ENCODE data around the gene TRIM21. TPM values are rescaled to one million over a fixed set of nuclear protein-coding genes. Genes with fewer than 3 reads are reported as not detected.
"Not testable (repeated sequence)": the region's sequence is repeated elsewhere in the genome, so short reads cannot be mapped to it uniquely, and the experiment has no call there.

The TRIM21 gene
- 10 to 100 TPM; 16.3 to 46.9 TPM for total RNA-seq

DNA sequence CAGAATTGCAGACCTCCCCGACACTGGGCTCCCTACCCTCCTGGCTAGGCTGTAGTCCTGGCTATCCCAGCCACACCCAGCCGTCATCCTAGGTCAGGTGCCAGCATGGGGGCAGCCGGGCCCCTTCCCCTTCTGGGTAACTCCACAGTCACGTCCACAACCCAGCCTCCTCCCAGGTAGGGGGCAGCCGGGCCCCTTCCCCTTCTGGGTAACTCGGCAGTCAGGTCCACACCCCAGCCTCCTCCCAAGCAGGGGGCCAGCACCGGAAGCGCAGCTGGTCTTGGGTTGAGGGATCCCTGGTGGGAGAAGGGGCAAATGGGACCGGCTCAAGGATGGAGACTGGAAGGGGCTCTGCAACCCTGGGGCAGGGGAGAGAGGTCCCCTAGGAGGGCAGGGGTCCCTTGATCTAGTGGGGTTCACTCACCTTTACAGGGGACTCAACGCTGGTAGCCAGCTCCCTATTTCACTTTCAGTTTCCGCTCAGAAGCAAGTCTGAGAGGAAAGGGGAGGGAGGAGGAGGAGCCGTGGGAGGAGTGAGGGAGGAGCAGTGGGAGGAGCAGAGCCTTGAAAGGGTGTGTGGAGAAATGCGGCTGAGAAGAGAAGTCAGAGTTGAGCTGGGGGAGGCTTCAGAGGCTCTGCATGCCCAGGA, at the start of gene TRIM21:
Gene TRIM21 (minus strand): TSS at position 494 of the 649 bp plus-strand sequence. CDS start 3,293 bp downstream, outside the sequence.
- H3K9me3 Mint-ChIP-seq = peaks cover 6 to 9% of the 10 kb centered on the region in 2 donors
- peaks cover 45 to 60% of the 10 kb centered on the region in 2 donors for H3K36me3 Mint-ChIP-seq
- peak; percentile 84 to 85 for DNase-seq (ENCODE audit: low spot score in 2 of 2)
- H3K27ac Mint-ChIP-seq = peak within 1 kb of the TSS; percentile 98 to 99
- ATAC-seq = peak; percentile 99

DNA sequence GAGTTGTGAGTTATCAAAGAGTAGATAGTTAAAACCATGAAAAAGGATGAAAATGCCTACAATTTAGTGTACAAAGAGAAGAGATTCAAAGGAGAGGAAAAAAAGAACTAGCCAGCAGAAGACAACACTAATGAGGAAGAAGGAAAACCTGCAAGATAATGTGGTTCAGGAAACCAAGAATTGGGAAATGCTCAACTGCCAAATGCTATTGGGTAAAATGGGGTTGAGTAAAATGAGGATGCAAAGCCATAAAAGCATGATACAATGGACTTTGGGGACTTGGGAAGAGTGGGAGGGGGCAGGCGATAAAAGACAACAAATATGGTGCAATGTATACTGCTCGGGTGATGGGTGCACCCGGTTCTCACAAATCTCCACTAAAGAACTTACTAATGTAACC, 48.0 kb upstream of the TRIM21 start:
- Mint-ChIP-seq H3K36me3 (no peaks in the 10 kb centered on the region), H3K27ac (no peak overlapping the region), H3K9me3 (peaks cover 3 to 8% of the 10 kb centered on the region in 2 donors)
- DNase-seq (ENCODE audit: low spot score in 2 of 2) = no peak
- ATAC-seq = no peak

DNA sequence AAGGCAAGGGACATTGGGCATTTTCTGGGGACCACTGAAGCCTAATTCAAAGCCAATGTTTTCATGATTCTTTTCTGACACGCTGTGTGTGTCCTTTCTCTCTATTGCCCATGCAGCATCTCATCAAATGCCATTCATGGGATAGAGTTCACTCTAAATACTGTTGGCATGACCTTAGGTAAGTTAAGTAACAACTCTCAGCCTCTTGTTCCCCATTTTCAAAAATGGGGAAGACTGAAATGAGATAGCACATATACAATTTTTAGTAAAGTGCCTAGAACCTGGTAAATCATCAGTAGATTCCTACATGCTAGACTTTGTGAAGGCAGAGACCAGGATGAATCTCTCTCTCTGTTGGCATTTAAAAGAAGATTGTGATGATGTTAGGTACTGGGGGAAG, 42.9 kb upstream of the TRIM21 start:
- DNase-seq (ENCODE audit: low spot score in 2 of 2) (no peak), ATAC-seq (no peak)
- peaks cover 3 to 8% of the 10 kb centered on the region in 2 donors for H3K9me3 Mint-ChIP-seq
- H3K36me3 Mint-ChIP-seq = no peaks in the 10 kb centered on the region
- no peak overlapping the region for H3K27ac Mint-ChIP-seq

DNA sequence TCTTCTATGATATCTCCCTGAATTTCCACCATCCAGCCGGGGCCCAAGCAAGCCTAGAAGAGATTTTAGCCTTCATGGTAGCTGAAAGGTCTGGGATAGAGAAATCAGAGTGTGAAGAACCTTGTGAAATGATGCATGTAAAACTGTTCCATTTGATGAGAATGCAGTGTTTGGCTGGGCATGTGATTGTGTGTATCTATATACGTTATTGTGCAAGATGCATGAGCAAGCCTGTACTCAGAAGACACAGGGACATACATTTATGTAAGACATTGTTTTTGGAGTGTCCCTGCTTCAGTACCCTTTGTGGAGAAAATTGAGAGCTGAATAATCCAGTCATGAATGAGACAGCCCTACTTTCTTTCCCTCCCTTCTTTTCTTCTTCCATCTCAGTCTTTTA, 40.4 kb upstream of the TRIM21 start:
- Mint-ChIP-seq H3K9me3 (peaks cover under 1 to 4% of the 10 kb centered on the region in 2 donors), H3K36me3 (no peaks in the 10 kb centered on the region), H3K27ac (no peak overlapping the region)
- no peak for DNase-seq (ENCODE audit: low spot score in 2 of 2)
- no peak for ATAC-seq

DNA sequence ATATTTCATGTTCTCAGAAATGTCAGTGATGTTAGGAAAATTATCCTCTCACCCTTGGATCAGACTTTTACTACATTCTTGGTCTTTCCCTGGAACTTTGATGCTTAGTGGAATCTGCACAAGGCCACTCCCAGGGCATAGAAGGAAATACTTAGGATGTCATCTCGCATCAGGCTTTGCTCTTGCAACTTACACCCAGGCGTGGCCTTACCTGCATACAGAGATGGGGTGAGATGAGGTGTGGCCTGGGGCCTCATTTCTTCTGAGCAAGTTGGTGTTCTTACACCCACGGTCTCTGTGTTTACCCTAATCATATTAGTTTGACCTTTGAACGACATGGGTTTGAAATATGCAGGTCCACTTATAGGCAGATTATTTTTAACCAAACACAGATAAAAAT, 36.5 kb upstream of the TRIM21 start:
- DNase-seq (ENCODE audit: low spot score in 2 of 2) (no peak), ATAC-seq (no peak)
- Mint-ChIP-seq H3K27ac (no peak overlapping the region), H3K9me3 (no peaks in the 10 kb centered on the region), H3K36me3 (no peaks in the 10 kb centered on the region)

DNA sequence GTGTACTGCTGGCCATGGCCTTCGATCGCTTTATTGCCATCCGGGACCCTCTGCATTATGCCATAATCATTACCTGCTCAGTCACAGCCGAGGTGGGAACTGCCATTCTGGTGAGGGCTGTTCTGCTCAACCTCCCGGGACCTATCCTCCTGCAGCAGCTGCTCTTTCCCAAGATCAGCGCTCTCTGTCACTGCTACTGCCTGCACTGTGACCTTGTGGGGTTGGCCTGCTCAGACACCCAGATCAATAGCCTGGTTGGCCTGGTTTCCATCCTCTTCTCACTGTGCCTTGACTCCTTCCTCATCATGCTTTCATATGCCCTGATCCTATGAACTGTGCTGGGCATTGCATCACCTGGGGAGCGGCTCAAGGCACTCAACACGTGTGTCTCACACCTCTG, 24.9 kb upstream of the TRIM21 start:
- Mint-ChIP-seq H3K36me3 (no peaks in the 10 kb centered on the region), H3K9me3 (peaks cover 0 to under 1% of the 10 kb centered on the region in 2 donors), H3K27ac (no peak overlapping the region)
- DNase-seq (ENCODE audit: low spot score in 2 of 2) (no peak), ATAC-seq (no peak)

DNA sequence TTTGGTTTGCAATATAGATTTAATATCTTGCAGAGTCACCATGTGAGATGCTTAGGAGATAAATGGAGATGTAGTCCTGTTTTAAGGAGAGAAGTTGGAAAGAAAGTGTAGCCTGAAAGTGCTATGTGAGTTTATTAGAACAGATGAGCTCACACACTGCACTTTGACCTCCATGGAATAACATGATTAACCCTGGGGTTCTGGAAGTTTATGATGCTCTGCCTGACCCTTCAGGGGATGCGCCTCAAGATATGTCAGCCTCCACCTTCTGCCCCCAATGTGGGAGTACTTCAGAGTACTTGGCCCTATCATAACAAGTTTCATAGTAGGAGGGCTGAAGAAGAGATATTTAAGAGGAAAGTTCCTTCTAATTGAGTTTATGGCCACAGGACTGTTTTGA, 23.3 kb upstream of the TRIM21 start:
- Mint-ChIP-seq H3K36me3 (no peaks in the 10 kb centered on the region), H3K9me3 (no peaks in the 10 kb centered on the region), H3K27ac (no peak overlapping the region)
- DNase-seq (ENCODE audit: low spot score in 2 of 2) (no peak), ATAC-seq (no peak)

- Mint-ChIP-seq H3K9me3 (no peaks in the 10 kb centered on the region), H3K27ac (no peak overlapping the region), H3K36me3 (no peaks in the 10 kb centered on the region)
- ATAC-seq (no peak), DNase-seq (ENCODE audit: low spot score in 2 of 2) (no peak)
Observed at GRCh38 chr11:4416306-4416705, 22.8 kb upstream of the TRIM21 start.

DNA sequence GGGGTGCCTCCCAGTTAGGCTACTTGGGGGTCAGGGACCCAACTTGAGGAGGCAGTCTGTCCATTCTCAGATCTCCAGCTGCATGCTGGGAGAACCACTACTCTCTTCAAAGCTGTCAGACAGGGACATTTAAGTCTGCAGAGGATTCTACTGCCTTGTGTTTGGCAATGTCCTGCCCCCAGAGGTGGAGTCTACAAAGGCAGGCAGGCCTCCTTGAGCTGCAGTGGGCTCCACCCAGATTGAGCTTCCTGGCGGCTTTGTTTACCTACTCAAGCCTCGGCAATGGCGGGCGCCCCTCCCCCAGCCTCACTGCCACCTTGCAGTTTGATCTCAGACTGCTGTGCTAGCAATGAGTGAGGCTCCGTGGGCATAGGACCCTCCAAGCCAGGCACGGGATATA, 12.7 kb upstream of the TRIM21 start:
- not testable (repeated sequence) for H3K36me3 Mint-ChIP-seq; H3K9me3 Mint-ChIP-seq; DNase-seq (ENCODE audit: low spot score in 2 of 2); ATAC-seq; H3K27ac Mint-ChIP-seq

DNA sequence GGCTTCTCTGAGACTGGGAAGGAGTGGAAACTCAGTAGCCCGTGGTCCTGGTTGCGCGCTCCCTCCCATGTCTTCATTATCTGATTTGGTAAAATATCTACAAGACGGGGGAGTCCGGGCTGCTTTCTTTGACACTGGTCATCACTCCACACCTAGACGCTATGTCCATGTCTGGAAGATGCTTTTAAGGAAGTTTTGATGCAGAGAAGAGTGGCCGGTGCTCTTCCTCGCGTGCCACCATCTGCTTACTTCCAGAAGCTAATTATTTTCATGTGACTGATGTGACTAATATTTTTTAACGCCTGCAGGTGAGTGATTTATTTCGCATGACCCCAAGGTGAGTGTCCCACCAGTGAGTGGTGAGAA, 339 bp upstream of the TRIM21 start:
- peak overlapping the region; percentile 98 to 99 for H3K27ac Mint-ChIP-seq
- ATAC-seq = no peak
- H3K36me3 Mint-ChIP-seq = peaks cover 47 to 57% of the 10 kb centered on the region in 2 donors
- peaks cover 7 to 10% of the 10 kb centered on the region in 2 donors for H3K9me3 Mint-ChIP-seq
- DNase-seq (ENCODE audit: low spot score in 2 of 2) = no peak

GRCh38 chr11:4388221-4388620, 5.3 kb downstream of the TRIM21 start:
- H3K27ac Mint-ChIP-seq = peak overlapping the region; percentile 66 to 81
- H3K36me3 Mint-ChIP-seq = peaks cover 42 to 77% of the 10 kb centered on the region in 2 donors
- no peaks in the 10 kb centered on the region for H3K9me3 Mint-ChIP-seq
- DNase-seq (ENCODE audit: low spot score in 2 of 2) (no peak), ATAC-seq (no peak)

DNA sequence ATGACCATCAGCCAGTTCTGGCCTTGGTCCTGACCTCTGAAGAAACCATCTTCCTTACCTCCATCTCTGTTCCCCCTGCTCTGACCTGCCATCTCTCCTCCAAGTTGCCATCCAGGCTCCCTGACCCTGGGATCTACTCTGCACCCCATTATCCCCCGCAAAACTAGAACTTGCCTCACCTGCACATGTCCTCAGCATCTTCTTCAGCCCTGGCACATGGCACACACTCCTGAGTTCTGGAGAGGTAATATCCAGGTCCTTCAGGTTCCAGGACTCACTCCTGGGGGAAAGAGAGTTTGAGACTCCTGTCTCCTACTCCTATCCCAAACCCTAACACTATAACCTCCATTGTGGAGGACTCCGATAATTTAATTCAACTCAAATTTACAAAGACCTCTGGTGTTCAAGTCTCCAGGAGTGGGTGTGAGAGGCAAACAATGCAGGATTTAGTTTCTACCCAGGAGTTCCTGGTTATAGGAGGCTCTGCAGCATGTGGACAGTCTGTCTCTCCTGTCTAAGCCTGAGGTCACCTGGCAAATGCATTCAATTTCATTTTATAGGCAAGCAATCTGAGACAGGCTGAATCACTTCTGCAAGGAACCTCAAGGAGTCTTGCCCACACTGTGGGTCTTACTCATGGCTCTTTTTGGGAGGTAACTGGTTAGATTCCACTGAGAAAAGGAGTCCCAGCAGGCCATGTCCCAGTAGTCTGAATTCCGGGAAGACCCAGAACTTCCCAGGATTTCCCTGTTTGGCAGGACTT, 7.3 kb downstream of the TRIM21 start:
- H3K9me3 Mint-ChIP-seq = no peaks in the 10 kb centered on the region
- DNase-seq (ENCODE audit: low spot score in 2 of 2) (no peak), ATAC-seq (peak in 1 of 2 donors; percentile 18)
- H3K27ac Mint-ChIP-seq = no peak overlapping the region
- peaks cover 29 to 60% of the 10 kb centered on the region in 2 donors for H3K36me3 Mint-ChIP-seq

DNA sequence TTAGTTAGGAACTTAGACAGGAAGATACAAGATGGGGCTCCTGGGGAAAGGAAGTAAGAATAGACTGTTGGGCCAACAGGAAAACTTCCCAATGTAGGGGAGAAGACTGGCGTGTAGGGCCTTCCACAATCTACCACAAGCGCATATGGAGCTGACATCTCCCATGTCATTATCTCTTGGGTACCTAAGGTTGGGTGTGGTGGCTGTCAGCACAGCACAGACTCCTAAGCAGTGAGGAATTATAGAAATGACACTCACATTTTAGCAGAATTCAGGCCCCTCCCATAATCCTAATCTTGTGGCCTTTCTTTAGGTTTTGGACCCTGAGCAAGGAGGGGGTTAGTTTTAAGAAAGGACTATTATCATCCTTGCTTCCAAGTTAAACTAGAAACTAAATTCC, 11.6 kb downstream of the TRIM21 start:
- ATAC-seq = no peak
- H3K9me3 Mint-ChIP-seq = no peaks in the 10 kb centered on the region
- no peak overlapping the region for H3K27ac Mint-ChIP-seq
- DNase-seq (ENCODE audit: low spot score in 2 of 2) = no peak
- peaks cover 11 to 28% of the 10 kb centered on the region in 2 donors for H3K36me3 Mint-ChIP-seq

DNA sequence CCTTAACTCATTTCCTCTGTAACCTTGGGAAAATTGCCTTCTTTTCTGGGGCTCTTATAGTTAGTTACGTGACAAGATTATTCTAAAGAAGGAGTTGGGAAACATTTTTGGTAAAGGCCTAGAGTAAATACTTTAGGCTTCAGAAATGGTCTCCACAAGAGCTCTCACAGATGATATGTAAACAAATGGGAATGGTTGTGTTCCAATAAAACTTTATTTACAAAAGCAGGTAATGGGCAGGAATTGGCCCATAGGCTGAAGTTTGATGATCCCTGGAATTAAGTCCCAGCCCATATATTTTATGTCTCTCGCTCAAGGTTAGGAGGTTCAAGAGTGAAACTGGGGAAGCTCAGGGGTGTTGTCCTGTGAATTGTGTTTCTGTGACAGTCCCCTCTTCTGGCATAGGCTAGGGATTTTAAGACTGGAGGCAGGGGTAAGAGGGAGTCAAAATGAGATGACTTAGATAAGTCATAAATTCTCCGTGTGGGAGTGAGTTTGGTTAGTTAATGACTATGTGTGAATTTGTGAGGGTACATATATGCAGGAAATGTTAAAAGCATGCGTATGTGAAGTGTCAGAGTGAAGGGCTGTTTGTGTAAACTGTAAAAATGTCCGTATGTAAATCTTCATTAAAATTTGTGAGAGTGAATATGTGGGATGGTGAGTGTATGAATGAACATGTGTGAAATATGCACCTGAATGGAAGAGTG, 17.9 kb downstream of the TRIM21 start:
- no peak for DNase-seq (ENCODE audit: low spot score in 2 of 2)
- Mint-ChIP-seq H3K36me3 (no peaks in the 10 kb centered on the region), H3K27ac (no peak overlapping the region), H3K9me3 (no peaks in the 10 kb centered on the region)
- peak; percentile 36 to 96 for ATAC-seq

GRCh38 chr11:4370166-4370565, 23.3 kb downstream of the TRIM21 start:
- no peak for DNase-seq (ENCODE audit: low spot score in 2 of 2)
- Mint-ChIP-seq H3K27ac (no peak overlapping the region), H3K9me3 (no peaks in the 10 kb centered on the region), H3K36me3 (no peaks in the 10 kb centered on the region)
- no peak for ATAC-seq

- ATAC-seq (no peak), DNase-seq (ENCODE audit: low spot score in 2 of 2) (no peak)
- Mint-ChIP-seq H3K36me3 (no peaks in the 10 kb centered on the region), H3K9me3 (no peaks in the 10 kb centered on the region), H3K27ac (no peak within 1 kb of the TSS)
Observed at GRCh38 chr11:4368286-4368685, 25.2 kb downstream of the TRIM21 start, which contains the start of gene OR52B4. Gene OR52B4 (minus strand): TSS chr11:4368386. CDS start chr11:4368295, 91 bp downstream.

DNA sequence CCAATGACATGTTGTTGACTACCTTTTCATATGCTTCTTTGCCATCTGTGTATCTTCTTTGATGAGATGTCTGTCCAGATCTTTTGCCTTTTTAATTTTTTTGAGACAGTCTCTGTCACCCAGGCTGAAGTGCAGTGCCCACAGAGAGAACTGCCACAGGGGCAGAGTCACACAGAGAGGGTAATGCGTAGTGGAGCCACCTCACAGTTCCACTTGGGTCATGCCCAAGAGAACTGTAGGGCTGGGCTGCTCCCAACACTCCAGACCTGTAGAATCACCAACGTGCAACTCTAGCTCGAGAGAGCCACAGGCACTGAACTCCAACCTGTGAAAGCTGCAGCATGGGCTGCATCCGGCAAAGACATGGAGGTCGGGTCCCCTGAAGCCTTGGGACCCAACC, 45.4 kb downstream of the TRIM21 start:
- not testable (repeated sequence) for ATAC-seq; H3K27ac Mint-ChIP-seq; H3K36me3 Mint-ChIP-seq; H3K9me3 Mint-ChIP-seq; DNase-seq (ENCODE audit: low spot score in 2 of 2)
